22Rv1 (cell line): ENCODE results near the gene RALGPS2.

Source experiments
- ZFX ChIP-seq: fragments of 450-650 bp; IDR thresholded peaks from 2 replicates; pipeline ENCODE4 v1.6.1; 2017; ENCODE audit warnings: antibody characterized with exemption, borderline replicate concordance
- TF ChIP-seq, protein P1 (sequence below): fragments of 450-650 bp; IDR thresholded peaks from 2 replicates; pipeline ENCODE4 v1.5.1; 2017; ENCODE audit warnings: mild to moderate bottlenecking

DNA sequence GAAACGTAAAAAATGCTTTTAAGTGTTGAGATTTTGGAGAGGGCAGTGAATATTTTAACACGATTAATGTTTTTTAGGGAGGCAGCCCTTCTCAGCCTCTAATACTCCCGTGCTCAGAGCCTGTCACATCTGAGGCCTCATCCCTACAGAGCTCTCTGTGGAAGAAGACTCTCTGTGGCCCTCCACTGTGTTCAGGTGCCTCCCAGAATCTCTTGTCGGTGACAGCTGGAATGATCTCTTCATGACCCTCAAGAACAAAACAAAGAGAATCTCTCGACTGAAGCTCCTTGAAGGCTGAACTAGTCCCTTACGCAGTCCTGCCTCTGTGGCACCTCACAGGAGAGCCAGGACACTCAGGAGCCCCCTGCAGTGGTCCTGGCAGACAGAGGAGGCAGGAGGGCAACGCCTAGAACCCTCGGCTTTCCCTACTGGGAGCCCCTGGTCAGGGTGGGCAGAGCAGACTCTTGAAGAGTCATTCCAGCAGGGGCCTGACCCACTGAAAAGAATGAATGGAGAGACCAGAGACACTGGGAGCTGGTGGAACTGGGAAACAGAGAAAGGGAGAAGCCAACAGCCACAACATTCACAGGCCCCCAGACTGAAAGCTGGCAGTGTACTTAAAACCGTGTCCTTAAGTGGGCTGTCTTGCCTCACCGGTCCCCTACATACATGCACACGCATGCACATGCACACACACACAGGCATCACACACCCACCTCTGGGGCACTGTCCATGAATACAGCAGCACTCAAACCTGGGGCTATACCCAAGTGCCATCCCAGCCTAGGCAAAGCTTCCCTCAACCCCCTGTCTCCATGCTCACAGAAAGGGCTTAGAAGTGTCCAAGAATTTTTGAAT, 213.3 kb downstream of the RALGPS2 start:
- TF ChIP-seq, protein P1, sequence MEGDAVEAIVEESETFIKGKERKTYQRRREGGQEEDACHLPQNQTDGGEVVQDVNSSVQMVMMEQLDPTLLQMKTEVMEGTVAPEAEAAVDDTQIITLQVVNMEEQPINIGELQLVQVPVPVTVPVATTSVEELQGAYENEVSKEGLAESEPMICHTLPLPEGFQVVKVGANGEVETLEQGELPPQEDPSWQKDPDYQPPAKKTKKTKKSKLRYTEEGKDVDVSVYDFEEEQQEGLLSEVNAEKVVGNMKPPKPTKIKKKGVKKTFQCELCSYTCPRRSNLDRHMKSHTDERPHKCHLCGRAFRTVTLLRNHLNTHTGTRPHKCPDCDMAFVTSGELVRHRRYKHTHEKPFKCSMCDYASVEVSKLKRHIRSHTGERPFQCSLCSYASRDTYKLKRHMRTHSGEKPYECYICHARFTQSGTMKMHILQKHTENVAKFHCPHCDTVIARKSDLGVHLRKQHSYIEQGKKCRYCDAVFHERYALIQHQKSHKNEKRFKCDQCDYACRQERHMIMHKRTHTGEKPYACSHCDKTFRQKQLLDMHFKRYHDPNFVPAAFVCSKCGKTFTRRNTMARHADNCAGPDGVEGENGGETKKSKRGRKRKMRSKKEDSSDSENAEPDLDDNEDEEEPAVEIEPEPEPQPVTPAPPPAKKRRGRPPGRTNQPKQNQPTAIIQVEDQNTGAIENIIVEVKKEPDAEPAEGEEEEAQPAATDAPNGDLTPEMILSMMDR: no peak
- TF ChIP-seq ZFX: no peak
